Measurements from ENCODE around the gene IGSF6. TPM values are rescaled to one million over a fixed set of nuclear protein-coding genes. Genes with fewer than 3 reads are reported as not detected.

The IGSF6 gene
- total RNA-seq, 1 donor from 2014 or later = 0.26 TPM

DNA sequence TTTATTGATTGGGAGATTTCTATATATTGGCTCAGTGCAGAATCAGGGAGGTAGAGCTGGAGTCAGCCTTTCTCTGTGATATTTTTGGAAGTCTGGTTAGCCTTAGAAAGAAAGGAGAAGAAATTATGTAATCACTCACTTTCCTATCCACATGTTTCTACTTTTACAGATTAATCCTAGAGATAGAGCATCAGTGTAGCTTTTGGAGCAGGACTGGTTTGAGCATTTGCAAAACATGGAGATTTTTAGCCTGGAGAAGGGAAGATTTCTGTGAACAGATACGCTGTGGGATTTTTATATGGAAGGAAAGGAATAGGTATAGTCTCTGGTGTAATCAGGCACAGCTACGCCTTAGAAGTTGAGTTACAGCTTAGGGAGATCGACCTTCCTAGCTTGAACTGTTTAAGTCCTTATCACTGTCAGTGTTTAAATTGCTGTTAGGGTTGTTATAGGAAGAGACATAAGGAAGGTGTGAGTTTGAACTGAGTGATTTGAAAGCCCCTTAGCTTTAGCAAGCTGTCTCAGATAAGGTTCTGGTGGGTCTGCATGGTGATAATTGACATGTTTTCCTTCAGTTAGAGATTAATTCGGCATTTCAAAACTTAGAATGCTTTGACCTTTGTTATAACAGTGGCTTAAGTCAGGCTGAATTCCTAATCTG is 32.5 kb downstream of the IGSF6 start:
- Histone ChIP-seq H3K27me3 (ENCODE audit: control insufficient read depth, insufficient read depth, low read length) (no peaks in the 10 kb centered on the region), H3K4me3 (ENCODE audit: low read depth, low read length) (no peak overlapping the region), H3K36me3 (ENCODE audit: control insufficient read depth, insufficient read depth, low read length) (peaks cover 4% of the 10 kb centered on the region)
- FAIRE-seq = no peak
- no peak for TF ChIP-seq CTCF (IDR thresholded peaks at IDR 0.05; ENCODE audit: insufficient read depth, low read length, severe bottlenecking)
- no peak for DNase-seq (ENCODE audit: low read depth)

GRCh38 chr16:21618281-21618680 is 34.1 kb downstream of the IGSF6 start:
- Histone ChIP-seq H3K36me3 (ENCODE audit: control insufficient read depth, insufficient read depth, low read length) (peaks cover 4% of the 10 kb centered on the region), H3K4me3 (ENCODE audit: low read depth, low read length) (no peak overlapping the region), H3K27me3 (ENCODE audit: control insufficient read depth, insufficient read depth, low read length) (no peaks in the 10 kb centered on the region)
- no peak for TF ChIP-seq CTCF (IDR thresholded peaks at IDR 0.05; ENCODE audit: insufficient read depth, low read length, severe bottlenecking)
- FAIRE-seq (no peak), DNase-seq (ENCODE audit: low read depth) (no peak)

- H3K36me3 ChIP-seq (ENCODE audit: control insufficient read depth, insufficient read depth, low read length) = peaks cover 5% of the 10 kb centered on the region
- TF ChIP-seq CTCF (IDR thresholded peaks at IDR 0.05; ENCODE audit: insufficient read depth, low read length, severe bottlenecking) = no peak
- H3K27me3 ChIP-seq (ENCODE audit: control insufficient read depth, insufficient read depth, low read length) = no peaks in the 10 kb centered on the region
- FAIRE-seq (no peak), DNase-seq (ENCODE audit: low read depth) (no peak)
- no peak overlapping the region for H3K4me3 ChIP-seq (ENCODE audit: low read depth, low read length)
Measured at GRCh38 chr16:21617607-21618006, 34.8 kb downstream of the IGSF6 start.

DNA sequence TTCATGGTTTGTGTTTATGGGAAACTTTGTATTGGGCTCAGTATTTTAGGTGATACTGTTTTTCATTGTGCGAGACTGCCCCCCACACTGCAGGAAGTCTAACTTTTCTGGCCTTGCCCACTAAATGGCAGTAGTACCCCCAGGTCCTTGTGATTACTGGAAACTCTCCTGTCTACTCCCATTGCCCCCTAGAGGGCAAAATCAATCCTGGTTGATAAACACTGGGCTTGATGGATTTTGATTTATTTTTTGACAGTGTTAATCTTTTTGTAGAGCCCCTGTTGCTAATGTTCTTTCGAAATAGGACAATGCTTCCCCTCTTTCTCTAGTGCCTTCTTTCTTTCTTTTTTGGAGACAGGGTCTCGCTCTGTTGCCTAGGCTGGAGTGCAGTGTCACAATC is 37.5 kb downstream of the IGSF6 start:
- no peak for DNase-seq (ENCODE audit: low read depth)
- Histone ChIP-seq H3K27me3 (ENCODE audit: control insufficient read depth, insufficient read depth, low read length) (no peaks in the 10 kb centered on the region), H3K4me3 (ENCODE audit: low read depth, low read length) (no peak overlapping the region), H3K36me3 (ENCODE audit: control insufficient read depth, insufficient read depth, low read length) (peaks cover 5% of the 10 kb centered on the region)
- no peak for TF ChIP-seq CTCF (IDR thresholded peaks at IDR 0.05; ENCODE audit: insufficient read depth, low read length, severe bottlenecking)
- FAIRE-seq = no peak

GRCh38 chr16:21613781-21614180 is 38.6 kb downstream of the IGSF6 start:
- Histone ChIP-seq H3K27me3 (ENCODE audit: control insufficient read depth, insufficient read depth, low read length) (no peaks in the 10 kb centered on the region), H3K4me3 (ENCODE audit: low read depth, low read length) (no peak overlapping the region), H3K36me3 (ENCODE audit: control insufficient read depth, insufficient read depth, low read length) (peaks cover 5% of the 10 kb centered on the region)
- no peak for FAIRE-seq
- DNase-seq (ENCODE audit: low read depth) = no peak
- TF ChIP-seq CTCF (IDR thresholded peaks at IDR 0.05; ENCODE audit: insufficient read depth, low read length, severe bottlenecking) = no peak

GRCh38 chr16:21613361-21613760 is 39.0 kb downstream of the IGSF6 start:
- no peak overlapping the region for H3K4me3 ChIP-seq (ENCODE audit: low read depth, low read length)
- no peaks in the 10 kb centered on the region for H3K27me3 ChIP-seq (ENCODE audit: control insufficient read depth, insufficient read depth, low read length)
- peaks cover 5% of the 10 kb centered on the region for H3K36me3 ChIP-seq (ENCODE audit: control insufficient read depth, insufficient read depth, low read length)
- DNase-seq (ENCODE audit: low read depth) (no peak), FAIRE-seq (no peak)
- TF ChIP-seq CTCF (IDR thresholded peaks at IDR 0.05; ENCODE audit: insufficient read depth, low read length, severe bottlenecking) = no peak

All from bronchial epithelial cell (primary cell).